GM19099 (cell line): ENCODE results near the gene MSI2.

Experiments
- POLR2A ChIP-seq: IDR thresholded peaks from 3 replicates; pipeline ENCODE4 v1.6.1; 2011; ENCODE audit warnings: low read depth; ENCODE audit not compliant: insufficient read length; ENCODE audit errors: extremely low read depth

The MSI2 gene

DNA sequence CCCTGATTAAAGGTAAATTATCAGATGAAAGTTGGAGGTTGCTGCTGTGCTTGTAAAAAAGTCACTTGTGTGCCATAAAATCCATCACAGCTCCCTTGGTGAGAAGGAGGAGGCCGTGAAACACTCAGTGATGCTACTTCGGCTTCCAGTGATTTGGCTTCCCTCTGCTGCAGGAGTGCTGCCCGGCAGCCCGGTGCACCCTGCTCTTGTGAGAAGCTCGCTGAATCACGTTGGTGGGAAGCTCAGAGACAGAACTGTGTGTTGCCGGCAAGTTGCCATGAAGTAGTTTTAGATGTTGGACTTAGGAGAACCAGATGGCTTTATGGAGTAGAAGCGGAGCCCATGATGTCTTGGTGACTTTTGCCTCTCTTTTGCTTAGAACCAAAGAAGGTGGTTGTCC is 33.3 kb downstream of the MSI2 start:
- TF ChIP-seq POLR2A, result no peak

DNA sequence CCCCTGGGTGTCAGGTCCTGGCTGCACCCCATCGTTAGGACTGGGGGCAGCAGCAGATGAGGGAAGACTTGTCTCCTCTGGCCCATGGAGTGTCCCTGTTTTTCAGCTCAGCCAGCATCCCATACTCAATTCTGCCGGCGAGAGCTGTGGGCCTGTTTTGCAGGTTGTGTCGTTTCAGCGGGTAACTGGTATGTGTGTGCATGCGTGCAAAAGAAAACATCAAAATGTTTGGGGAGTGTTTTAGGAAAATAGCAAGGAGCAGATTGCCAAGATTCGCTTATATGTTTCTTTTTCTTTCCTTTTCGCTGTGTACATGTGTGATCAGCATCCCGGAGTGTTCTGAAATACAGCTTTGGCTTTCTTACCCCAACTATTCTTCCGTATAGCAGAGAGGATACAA is 34.7 kb downstream of the MSI2 start:
- no peak for TF ChIP-seq POLR2A

DNA sequence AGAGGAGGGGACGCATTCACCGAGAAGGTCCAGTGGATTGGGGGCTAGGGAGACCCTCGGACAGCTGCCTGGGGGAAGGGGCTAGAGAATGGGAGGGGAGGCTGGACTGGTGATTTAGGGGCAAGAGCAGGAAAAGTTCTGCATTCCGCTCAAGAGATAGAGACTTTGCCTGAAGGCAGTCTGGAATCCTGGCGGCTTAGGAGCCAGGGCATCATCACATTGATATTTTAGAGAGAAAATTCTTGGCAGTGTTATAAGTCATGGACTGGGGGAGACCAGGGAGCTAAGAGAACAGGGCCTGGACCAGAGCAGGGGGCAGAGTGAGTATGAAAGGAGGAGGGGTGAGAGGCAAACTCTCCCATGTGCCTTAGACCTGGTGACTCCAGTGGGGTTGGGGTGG is 35.8 kb downstream of the MSI2 start:
- TF ChIP-seq POLR2A, result no peak

DNA sequence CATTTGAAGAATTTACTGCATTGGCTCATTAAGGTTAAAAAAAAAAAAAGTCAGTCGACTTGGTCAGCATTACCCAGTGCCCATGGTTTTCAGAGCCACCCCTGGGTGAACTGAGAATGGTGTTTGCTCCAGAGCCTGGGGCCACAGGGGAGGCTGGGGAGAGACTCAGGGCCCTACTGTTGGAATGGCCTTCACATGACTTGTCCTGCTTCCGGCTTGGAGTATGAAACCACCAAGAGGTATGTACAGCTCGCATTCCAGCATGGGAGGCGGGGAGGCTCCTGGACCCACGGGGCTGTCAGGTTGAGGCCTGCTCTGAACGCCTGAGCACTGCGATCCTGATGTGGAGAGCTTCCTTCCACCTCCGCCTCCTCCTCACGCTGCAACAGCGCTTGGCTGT is 36.8 kb downstream of the MSI2 start:
- no peak for TF ChIP-seq POLR2A

DNA sequence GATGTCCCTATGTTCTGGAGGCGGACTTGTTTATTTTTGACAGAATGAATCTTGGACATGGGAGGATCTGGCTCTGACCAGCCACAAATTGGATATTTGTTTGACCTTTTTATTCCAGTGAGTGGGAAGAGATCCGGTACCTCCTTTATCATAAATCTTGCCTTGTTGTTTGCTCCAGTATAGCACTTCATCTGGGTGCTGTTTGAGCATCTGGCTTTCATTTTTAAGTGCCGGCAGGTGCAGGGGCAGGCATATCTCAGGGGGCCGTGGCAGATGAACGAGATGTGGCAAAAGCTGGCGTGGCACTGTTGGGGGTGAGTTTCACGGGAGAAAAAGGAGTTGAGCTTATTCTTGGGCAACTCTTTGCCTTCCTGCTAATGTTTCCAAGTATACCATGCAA is 37.8 kb downstream of the MSI2 start:
- TF ChIP-seq POLR2A, result no peak

DNA sequence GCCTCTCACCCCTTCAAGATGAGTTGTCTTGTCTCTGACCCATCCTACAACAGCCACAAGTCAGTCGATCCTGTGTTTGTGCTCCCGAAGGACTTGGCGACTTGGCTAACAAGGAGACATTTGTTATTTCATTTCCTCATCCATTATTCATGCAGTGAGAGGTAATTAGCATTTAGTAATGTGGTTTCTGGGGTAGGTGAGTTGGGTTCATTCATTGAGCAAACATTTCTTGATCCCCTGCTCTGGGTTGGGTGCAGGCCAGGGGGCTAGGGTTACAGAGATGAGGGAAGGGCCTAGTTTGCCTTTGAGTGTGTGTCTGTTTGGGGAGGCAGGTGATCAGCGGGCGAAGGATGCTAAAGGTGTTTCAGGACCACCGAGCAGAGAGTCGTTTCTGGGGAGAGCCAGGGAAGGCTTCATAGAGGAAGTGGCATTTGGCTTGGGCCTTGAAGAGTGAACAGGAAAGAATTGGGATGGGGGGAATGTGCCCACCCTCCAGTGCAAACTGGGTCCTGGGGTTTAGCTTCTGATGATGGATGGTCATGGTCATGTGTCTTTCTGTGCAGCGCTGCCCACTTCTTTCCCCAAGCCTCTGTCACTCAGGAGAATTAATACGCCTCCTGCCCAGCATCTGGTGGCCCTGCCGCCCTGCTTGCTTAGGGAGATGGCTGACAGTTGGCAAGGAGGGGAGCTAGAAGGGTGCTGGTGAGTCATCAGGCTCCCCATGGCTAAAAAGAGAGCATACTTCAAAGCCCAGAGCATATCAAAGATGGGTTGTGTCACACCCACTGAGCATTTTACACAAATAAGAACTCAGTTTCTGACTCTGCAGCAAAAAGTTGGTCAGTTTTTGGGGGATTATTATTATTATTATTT is 38.5 kb downstream of the MSI2 start:
- no peak for TF ChIP-seq POLR2A

DNA sequence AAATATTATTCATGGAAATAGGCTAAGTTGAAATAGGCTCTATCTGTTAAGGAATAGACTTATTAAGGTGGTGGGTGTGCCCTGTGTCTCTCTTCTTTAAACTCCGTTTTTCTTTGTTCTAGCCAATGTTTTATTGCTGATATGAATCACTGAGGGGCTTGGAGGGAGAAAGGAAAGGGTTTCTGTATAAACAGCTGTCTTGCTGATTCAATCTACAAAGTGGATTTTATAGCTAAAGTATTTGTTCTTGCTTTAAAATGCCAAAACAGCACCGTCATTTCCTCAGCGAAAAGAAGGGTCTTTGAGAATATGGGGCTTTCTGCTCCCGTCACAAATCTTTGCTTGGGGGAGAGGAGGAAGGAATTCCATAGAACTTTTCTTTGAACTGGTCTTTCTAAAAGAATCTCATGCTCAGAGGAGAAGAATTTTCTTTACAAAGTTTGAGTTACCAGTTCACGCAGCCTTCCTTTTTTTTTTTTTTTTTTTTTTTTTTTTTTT is 39.3 kb downstream of the MSI2 start:
- TF ChIP-seq POLR2A, result no peak

DNA sequence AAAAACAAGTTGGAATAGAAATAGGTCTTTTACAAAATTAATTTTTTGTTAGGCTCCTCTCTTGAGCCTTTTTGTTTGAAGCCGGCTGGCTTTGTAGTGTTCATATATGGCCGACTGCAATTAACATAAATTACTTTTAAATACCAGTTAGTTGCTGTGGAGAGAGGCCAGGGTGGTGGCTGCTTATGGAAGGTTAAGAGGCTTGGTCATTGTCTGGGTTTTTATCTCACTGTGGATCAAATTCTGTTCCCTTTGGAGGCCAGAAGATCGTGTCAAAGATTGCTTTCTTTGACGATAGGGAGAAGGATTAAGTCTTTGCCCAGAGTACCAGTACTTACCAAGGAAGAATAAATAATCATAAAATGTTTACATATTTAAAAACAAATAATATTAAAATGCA is 39.9 kb downstream of the MSI2 start:
- TF ChIP-seq POLR2A, result no peak

DNA sequence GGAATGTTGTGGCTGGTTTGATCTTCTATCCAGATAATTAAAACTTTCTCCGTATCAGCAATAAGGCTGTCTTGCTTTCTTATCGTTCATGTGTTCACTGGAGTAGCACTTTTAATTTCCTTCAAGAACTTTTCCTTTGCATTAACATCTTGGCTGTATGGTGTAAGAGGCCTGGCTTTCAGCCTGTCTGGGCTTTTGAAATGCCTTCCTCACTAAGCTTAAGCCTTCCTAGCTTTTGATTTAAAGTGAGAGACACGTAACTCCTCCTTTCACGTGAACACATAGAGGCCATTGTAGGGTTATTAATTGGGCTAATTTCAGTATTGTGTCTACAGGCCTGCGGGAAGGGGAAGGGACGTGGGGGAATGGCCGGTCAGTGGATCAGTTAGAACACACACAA is 42.9 kb downstream of the MSI2 start:
- TF ChIP-seq POLR2A, result no peak

DNA sequence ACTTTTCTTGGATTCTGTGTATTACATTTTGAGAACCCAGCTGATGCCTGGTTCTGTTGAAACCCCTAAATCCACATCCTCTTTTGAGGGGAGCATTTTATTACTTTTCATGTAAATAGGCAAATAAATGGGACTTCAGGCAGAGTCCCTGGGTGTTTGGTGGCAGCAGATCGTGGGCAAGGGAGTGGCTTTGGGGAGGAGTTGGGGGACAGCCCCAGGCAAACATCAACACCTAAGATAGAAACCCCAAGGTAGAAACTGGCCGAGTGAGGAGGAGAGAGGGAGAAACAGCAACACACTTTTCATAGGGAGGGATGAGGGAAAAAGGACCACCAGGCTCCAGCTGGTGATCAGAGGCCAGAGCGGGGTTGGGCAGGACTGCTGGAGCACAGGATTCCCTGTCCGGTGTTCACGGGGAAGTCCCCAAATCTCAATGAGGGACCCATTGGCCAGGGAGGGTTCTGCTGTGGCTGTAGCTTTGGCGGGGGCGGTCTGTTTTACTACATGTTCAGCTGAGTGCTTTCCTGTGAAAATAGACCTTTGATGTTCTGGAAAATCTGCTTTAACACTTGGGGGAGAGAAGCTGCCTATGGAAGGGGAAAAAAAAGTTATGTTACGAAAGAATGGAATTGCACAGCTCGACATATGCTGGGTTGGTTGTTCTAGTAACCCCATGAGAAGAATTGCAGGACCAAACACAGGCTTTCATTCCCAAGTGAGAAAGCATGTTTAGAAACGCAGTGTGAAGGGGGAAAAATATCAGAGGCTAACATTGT is 46.6 kb downstream of the MSI2 start:
- TF ChIP-seq POLR2A, result no peak

DNA sequence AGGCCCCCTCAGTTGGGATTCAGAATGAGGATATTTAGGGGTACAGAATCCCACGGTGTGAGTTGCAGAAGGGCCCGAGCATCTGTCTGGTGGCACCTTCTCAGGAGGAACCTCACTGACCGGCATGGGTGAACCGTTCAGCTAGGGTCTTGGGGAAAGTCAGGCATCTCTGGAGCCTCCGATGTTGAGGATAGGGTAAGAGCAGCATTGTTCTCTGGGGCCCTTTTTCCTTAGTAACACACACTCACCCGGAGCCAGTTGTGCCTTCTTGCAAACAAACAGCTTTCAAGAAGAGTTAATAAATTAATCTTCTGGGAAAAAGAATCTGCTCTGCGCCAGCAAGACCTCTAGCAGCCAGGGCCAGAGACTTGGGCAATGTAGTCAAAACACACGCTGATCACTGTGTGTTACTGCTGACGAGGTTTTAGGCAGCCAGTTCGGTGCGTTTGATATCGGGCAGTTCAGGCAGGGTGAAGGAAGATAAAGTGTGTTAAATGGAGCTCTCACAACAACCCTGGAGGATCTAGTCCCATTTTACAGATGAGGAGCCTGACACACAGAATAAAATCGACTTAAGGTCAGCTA is 48.9 kb downstream of the MSI2 start:
- no peak for TF ChIP-seq POLR2A

DNA sequence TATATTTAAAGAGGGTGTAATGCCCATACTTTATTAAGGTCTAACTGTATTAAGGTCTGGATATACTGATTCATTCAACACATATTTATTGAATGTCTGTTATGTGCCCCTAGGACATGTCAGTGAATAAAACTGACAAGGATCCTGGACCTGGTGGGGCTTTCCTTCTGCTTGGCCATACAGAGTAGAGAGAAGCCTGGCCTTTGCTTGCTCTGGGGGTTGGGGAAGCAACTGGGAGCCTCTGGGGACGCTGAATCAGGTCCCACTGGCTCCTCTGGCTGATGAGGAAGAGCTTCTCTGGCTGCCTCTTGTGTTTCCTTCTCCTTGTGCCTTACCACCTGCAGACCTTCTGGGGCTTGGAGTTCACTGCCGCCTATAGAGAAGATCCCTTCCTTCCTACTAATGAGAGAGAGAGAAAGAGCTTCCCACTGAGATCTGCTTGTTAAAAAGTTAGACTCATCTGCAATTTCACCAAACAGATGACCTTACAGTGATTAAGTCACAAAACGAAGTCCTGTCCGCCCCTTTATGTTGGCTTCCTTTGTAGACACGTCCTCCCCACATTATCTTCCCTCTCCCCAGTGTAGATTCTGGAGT is 49.7 kb downstream of the MSI2 start:
- no peak for TF ChIP-seq POLR2A

DNA sequence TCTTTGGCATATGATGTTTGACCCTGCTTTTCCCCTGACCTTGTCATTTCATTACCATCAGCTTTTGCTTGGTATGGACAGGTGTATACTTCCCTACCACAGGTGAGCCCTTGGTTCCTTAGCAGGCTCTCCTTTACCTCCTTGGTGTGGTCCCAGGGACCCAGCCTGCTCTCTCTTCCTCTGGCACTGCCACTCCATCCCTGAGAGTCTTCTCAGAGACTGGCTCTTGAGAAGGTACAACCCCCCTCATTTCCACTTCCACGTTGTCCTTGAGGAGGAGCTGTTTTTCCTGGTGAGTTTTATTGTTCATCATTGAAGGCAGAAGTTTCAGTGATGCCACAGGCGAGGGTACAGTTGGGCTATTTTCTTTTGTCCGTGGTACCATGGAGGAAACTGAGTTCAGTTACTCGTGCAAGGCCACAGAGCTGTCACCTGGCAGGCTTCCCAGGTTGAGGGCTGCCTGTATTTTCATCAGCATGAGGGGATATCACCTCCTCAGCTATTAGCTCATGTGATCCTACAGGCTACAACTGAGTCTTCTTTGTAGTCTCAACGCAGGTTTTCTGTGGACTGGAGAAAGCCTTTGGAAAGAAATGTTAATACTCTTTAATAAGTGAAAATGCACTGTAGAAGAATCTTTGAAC is 52.3 kb downstream of the MSI2 start:
- TF ChIP-seq POLR2A, result no peak

DNA sequence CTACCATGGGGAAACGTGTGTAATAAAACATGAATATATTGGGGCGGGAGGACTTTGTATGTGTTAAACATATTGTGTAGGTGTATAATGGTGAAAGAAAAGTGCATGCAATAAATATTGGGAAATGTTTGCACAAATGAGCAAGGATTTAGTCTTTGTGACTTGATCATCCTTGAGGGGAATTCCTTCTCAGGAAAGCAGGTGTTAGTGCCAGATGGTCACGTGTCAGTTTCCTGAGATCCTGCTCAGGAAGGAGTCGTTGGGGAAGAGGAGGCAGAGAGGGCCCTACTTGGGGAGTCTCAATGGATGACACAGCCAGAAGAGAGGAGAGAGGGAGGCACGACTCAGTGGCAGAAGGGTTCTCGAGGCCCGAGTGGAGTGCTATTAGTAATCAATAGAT is 53.2 kb downstream of the MSI2 start:
- no peak for TF ChIP-seq POLR2A

DNA sequence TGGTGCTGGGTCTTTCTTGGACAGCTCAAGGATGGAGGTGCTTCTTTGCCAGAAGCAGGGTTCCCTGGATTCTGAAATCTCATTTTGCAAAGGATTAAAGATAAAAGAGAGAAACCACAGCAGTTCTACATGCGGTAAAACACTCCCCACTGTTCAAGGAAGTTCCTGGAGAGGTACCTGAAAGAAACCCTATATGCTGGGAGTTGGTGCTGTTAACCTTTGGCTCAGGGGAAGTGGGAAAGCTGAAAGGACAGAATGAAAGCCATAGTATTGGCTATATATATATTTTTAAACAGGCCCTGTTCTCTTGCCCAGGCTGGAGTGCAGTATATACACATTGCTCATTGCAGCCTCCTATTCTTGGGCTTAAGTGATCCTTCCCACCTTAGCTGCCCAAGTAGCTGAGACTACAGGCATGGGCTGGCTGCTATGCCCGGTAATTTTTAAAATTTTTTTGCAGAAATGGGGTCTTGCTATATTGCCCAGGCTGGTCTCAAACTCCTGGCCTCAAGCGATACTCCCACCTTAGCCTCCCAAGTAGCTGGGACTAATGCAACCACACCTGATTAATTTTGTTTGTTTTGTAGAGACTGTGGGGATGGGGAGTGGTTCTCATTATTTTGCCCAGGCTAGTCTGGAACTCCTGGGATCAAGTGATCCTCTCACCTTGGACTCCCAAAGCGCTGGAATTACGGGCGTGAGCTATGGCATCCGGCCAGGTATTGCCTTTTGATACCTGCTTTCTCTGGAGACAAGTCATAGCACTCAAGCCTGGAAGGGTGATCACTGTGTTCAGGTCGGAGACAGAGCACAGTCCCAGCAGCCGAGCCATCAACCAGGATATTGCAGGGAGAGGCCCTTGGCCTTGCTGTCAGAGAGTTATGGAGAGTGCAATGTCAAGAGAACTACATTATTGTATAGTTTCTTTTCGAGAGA is 55.2 kb downstream of the MSI2 start:
- no peak for TF ChIP-seq POLR2A
